HG02970 (cell line): ENCODE results near the gene EHD2.
"Not testable (repeated sequence)": the region's sequence is repeated elsewhere in the genome, so short reads cannot be mapped to it uniquely, and the experiment has no call there.

Source experiments
- ATAC-seq: cut with Tn5 transposase; IDR thresholded peaks from one replicate; pipeline ENCODE4 v1.9.1; 2021; ENCODE audit warnings: mild to moderate bottlenecking, moderate library complexity, moderate number of reproducible peaks; ENCODE audit not compliant: unreplicated experiment, low FRiP score

Gene EHD2

GRCh38 chr19:47711652-47712242, 1.5 kb upstream of the EHD2 start:
- ATAC-seq: no peak

- no peak for ATAC-seq
Measured at GRCh38 chr19:47714339-47714738, 1.1 kb downstream of the EHD2 start.

GRCh38 chr19:47714855-47715254, 1.6 kb downstream of the EHD2 start:
- not testable (repeated sequence) for ATAC-seq

- no peak for ATAC-seq
Measured at GRCh38 chr19:47716270-47716937, 3.2 kb downstream of the EHD2 start.

- not testable (repeated sequence) for ATAC-seq
Measured at GRCh38 chr19:47718415-47719046, 5.3 kb downstream of the EHD2 start.

GRCh38 chr19:47719047-47719859, 6.0 kb downstream of the EHD2 start:
- ATAC-seq: no peak

GRCh38 chr19:47720669-47721422, 7.6 kb downstream of the EHD2 start:
- ATAC-seq: no peak

GRCh38 chr19:47723581-47723940, 10.3 kb downstream of the EHD2 start:
- no peak for ATAC-seq

GRCh38 chr19:47725759-47726401, 12.7 kb downstream of the EHD2 start:
- no peak for ATAC-seq

GRCh38 chr19:47726467-47726866, 13.2 kb downstream of the EHD2 start:
- ATAC-seq: no peak

GRCh38 chr19:47728295-47728694, 15.1 kb downstream of the EHD2 start:
- ATAC-seq: not testable (repeated sequence)

GRCh38 chr19:47729468-47729798, 16.2 kb downstream of the EHD2 start:
- no peak for ATAC-seq

GRCh38 chr19:47729799-47730520, 16.7 kb downstream of the EHD2 start:
- ATAC-seq: no peak

GRCh38 chr19:47730521-47730889, 17.3 kb downstream of the EHD2 start:
- no peak for ATAC-seq

- no peak for ATAC-seq
Measured at GRCh38 chr19:47730910-47731309, 17.7 kb downstream of the EHD2 start.

GRCh38 chr19:47735131-47735530, 21.9 kb downstream of the EHD2 start:
- no peak for ATAC-seq

GRCh38 chr19:47740866-47741519, 27.8 kb downstream of the EHD2 start:
- no peak for ATAC-seq

GRCh38 chr19:47741544-47742140, 28.4 kb downstream of the EHD2 start:
- no peak for ATAC-seq

- no peak for ATAC-seq
Measured at GRCh38 chr19:47742634-47743033, 29.4 kb downstream of the EHD2 start.
